ENCODE measurements around the gene JMY.

Gene JMY

GRCh38 chr5:79287380-79287779 lies 51.4 kb downstream of the JMY start:
- ChIA-PET POLR2A (no interaction called here), CTCF (interaction anchor here (1.2 to 1.6 kb wide), 2 partner anchors 31 to 154 kb away, joined by 3 to 4 read pairs; no protein-coding TSS in a partner anchor)
- no peak for TF ChIP-seq CTCF (IDR thresholded peaks at IDR 0.05; ENCODE audit: control extremely low read depth, extremely low read depth, low read depth, missing control alignments)
- no peak for DNase-seq (ENCODE audit: extremely low spot score)

DNA sequence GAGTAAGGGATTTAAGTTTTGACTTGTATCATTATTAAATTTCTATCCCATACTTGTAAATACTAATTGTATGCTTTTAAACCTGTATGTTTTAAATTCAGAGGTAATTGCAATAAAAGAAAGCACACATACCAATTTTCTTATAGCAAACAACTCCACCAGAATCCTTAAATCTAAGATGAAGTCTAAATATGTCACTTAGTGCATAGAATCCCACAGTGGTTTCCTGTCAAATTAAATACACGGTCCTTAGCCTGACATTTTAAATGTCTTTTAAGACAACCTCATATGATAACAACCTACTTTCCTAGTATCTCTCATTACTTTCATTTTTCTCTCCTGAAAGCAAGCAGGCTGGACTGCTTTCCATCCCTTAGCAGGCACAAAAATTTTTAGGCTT lies 52.0 kb downstream of the JMY start:
- ChIA-PET CTCF (interaction anchor here (1.2 to 1.6 kb wide), 2 partner anchors 32 to 155 kb away, joined by 3 to 4 read pairs; no protein-coding TSS in a partner anchor), POLR2A (no interaction called here)
- TF ChIP-seq CTCF (IDR thresholded peaks at IDR 0.05; ENCODE audit: control extremely low read depth, extremely low read depth, low read depth, missing control alignments), result no peak
- no peak for DNase-seq (ENCODE audit: extremely low spot score)

- ChIA-PET POLR2A (no interaction called here), CTCF (interaction anchor here (1.2 to 2.8 kb wide), 2 partner anchors 8 to 11 kb away, joined by 5 to 16 read pairs; no protein-coding TSS in a partner anchor)
- DNase-seq (ENCODE audit: extremely low spot score), result no peak
- no peak for TF ChIP-seq CTCF (IDR thresholded peaks at IDR 0.05; ENCODE audit: control extremely low read depth, extremely low read depth, low read depth, missing control alignments)
Observed at GRCh38 chr5:79295029-79295428, 59.1 kb downstream of the JMY start.

- no peak for DNase-seq (ENCODE audit: extremely low spot score)
- POLR2A ChIA-PET, result no interaction called here
- CTCF ChIA-PET, result interaction anchor here (1.0 kb wide), 1 partner anchor 22 kb away, joined by 4 read pairs; no protein-coding TSS in a partner anchor
- TF ChIP-seq CTCF (IDR thresholded peaks at IDR 0.05; ENCODE audit: control extremely low read depth, extremely low read depth, low read depth, missing control alignments), result no peak
Observed at GRCh38 chr5:79297661-79298060, 61.7 kb downstream of the JMY start.

DNA sequence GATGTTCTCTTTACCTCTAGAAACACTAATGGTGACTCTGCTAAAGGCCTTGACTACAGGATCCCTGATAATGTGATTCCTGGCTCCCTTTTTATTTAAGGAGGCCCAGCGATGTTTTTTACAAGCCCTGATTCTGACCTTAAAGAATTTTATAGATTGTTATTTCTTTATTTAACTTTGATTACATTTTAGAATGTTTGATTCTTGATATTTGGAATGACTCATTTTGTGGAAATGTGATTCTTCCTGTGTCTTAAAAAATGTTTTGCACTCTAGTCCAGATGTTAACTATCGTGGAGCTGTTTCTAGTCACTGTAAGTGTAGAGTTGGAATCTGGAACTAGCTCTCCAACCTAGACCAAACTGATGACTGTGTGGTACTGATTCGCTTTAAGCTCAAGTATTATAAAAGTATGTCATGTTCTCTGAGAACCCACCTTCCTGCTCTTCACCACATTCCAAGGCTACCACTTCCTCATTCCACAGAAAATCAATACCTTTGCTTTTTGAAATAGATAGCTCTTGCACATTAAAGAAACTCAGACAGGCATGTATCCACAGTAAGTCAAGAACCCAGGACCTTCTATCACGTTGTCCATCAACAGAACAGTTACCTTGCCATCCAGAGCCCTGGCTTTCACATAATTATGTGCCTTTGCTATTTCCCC lies 65.2 kb downstream of the JMY start:
- ChIA-PET POLR2A (no interaction called here), CTCF (interaction anchor here (1.2 kb wide), 1 partner anchor 18 kb away, joined by 3 read pairs; no protein-coding TSS in a partner anchor)
- TF ChIP-seq CTCF (IDR thresholded peaks at IDR 0.05; ENCODE audit: control extremely low read depth, extremely low read depth, low read depth, missing control alignments), result no peak
- DNase-seq (ENCODE audit: extremely low spot score), result no peak

GRCh38 chr5:79302454-79302853 lies 66.5 kb downstream of the JMY start:
- no peak for TF ChIP-seq CTCF (IDR thresholded peaks at IDR 0.05; ENCODE audit: control extremely low read depth, extremely low read depth, low read depth, missing control alignments)
- DNase-seq (ENCODE audit: extremely low spot score), result no peak
- ChIA-PET POLR2A (no interaction called here), CTCF (no interaction called here)
